ENCODE measurements around the gene FMNL3.
"Not testable (repeated sequence)": the region's sequence is repeated elsewhere in the genome, so short reads cannot be mapped to it uniquely, and the experiment has no call there.

The FMNL3 gene

DNA sequence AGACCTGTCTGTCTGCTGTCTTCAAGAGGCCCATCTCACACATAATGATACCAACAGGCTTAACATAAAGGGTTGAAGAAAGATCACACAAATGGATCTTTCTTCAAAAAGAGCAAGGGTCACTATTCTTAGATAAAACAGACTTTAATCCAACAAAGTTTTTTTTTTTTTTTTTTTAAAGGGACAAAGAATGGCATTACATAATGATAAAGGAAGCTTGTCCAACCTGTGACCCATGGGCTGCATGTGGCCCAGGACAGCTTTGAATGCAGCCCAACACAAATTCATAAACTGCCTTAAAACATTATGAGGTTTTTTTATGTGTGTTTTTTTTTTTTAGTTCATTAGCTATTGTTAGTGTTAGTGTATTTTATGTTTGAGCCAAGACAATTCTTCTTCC is 95.0 kb downstream of the FMNL3 start:
- no peaks in the 10 kb centered on the region for H3K9me3 Mint-ChIP-seq
- DNase-seq (ENCODE audit: low spot score in 2 of 2) (no peak), ATAC-seq (ENCODE audit: low read depth) (no peak)
- H3K4me3 Mint-ChIP-seq, result no peak overlapping the region
- H3K36me3 Mint-ChIP-seq, result no peaks in the 10 kb centered on the region
- no peaks in the 10 kb centered on the region for H3K4me1 Mint-ChIP-seq
- no peak overlapping the region for H3K27ac Mint-ChIP-seq
- peaks cover 4% of the 10 kb centered on the region for H3K27me3 Mint-ChIP-seq

DNA sequence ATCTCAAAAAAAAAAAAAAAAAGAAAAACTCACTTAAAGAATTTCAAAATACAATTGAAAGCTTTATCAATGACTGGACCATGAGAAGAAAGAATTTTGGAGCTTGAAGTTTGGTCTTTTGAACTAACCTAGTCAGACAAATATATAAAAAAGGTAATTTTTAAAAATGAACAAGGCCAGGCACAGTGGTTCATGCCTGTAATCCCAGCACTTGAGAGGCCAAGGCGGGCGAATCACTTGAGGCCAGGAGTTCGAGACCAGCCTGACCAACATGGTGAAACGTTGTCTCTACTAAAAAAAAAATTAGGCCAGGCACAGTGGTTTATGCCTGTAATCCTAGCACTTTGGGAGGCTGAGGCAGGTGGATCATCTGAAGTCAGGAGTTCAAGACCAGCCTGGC is 96.4 kb downstream of the FMNL3 start:
- not testable (repeated sequence) for DNase-seq (ENCODE audit: low spot score in 2 of 2); H3K4me3 Mint-ChIP-seq; H3K27ac Mint-ChIP-seq; H3K9me3 Mint-ChIP-seq; ATAC-seq (ENCODE audit: low read depth); H3K27me3 Mint-ChIP-seq; H3K36me3 Mint-ChIP-seq; H3K4me1 Mint-ChIP-seq

DNA sequence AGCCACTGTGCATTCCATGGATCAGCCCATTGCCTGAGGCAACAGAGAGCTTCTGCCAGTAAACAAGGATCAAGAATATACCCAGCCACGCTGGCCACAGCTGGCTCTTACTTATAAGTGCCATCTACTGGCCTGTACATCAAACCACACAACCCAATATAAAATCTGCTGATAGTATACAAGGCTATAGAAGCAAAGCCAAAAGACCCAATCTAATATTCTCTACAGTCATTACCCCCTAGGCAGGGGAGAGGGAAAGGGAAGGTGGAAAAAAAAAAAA is 97.4 kb downstream of the FMNL3 start:
- Mint-ChIP-seq H3K4me1 (no peaks in the 10 kb centered on the region), H3K27me3 (peaks cover 4% of the 10 kb centered on the region), H3K36me3 (peaks cover 2% of the 10 kb centered on the region), H3K4me3 (no peak overlapping the region), H3K9me3 (no peaks in the 10 kb centered on the region), H3K27ac (no peak overlapping the region)
- DNase-seq (ENCODE audit: low spot score in 2 of 2) (no peak), ATAC-seq (ENCODE audit: low read depth) (no peak)

DNA sequence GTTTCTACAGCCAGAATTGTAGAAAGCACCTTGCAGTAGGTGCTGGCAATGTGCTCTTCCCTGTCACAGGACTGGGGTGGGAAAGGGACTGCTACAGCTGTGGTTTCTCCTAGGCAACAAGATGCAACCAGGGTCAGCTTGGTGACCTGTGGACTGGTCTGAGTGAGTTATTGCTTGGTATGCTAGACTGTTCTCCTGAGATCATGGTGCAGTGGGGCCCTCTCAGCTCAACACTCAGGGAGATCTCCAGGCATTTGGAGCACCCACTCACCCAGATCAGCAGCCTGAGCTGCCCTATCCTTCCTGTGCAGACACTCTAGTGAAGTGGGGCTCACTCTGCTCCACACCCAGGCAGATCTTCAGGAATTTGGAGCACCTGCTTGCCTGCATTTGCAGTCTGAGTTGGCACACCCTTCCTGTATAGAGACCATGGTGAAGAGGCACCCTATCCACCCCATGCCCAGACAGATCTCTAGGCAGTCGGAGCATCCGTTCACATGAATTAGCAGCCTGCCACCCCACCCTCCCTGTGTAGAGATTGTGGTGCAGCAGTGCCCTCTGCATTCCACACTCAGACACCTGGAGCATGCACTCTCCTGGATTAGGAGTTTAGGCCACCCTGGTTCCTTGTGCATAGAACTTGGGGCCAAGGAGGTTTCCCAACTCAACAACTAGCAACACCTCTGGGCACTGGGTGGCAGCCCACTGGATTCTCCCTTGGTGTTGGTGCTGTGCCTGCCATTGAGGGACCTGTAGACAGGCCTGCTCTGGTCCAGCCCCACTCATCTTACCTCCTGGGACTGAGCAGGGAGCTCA is 97.9 kb downstream of the FMNL3 start:
- Mint-ChIP-seq H3K9me3 (no peaks in the 10 kb centered on the region), H3K27me3 (peaks cover 2% of the 10 kb centered on the region), H3K4me3 (no peak overlapping the region), H3K36me3 (peaks cover 2% of the 10 kb centered on the region), H3K4me1 (no peaks in the 10 kb centered on the region), H3K27ac (no peak overlapping the region)
- DNase-seq (ENCODE audit: low spot score in 2 of 2) (no peak), ATAC-seq (ENCODE audit: low read depth) (no peak)

DNA sequence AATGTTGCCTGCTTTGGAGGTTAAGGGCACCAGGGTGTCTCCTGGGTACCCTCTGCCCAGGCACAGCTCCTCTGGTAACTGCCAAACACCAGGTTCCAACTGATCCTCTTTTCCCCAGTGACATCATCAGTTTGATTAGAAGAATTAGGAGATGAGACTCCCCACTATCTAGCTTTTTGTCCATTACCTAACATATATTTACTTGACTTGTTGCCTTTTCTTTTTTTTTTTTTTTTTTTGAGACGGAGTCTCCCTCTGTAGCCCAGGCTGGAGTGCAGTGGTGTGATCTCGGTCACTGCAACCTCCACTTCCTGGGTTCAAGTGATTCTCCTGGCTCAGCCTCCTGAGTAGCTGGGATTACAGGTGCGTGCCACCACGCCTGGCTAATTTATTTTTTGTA is 101.7 kb downstream of the FMNL3 start, which contains the start of gene FAM186B:
Gene FAM186B, minus strand, starts transcription at position 101 of the 400 bp plus-strand sequence. CDS start 162 bp downstream, outside the sequence.
- not testable (repeated sequence) for ATAC-seq (ENCODE audit: low read depth); H3K4me1 Mint-ChIP-seq; DNase-seq (ENCODE audit: low spot score in 2 of 2); H3K9me3 Mint-ChIP-seq; H3K27ac Mint-ChIP-seq; H3K4me3 Mint-ChIP-seq; H3K27me3 Mint-ChIP-seq; H3K36me3 Mint-ChIP-seq

DNA sequence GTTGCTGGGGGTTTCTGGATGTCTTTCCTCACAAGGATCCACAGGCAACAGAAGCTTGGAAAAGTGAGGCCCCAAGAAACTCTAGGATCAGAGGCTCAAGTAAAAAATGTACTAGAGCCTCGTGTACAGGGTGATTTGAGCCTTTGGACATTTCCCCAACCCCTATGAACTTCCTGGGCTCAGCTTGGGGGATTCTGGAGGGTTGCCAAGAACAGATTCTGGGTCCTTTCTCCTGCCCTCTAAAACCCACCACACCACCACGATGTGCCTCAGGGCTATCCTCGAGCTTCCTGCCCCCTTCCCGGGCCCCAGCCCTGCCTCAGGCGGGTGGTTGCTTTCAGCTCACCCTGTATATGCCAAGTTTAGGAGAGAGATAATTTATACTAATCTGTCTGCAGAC is 102.3 kb downstream of the FMNL3 start:
- no peaks in the 10 kb centered on the region for H3K4me1 Mint-ChIP-seq
- ATAC-seq (ENCODE audit: low read depth) (no peak), DNase-seq (ENCODE audit: low spot score in 2 of 2) (no peak)
- no peak overlapping the region for H3K27ac Mint-ChIP-seq
- H3K9me3 Mint-ChIP-seq, result no peaks in the 10 kb centered on the region
- H3K36me3 Mint-ChIP-seq, result peaks cover 2% of the 10 kb centered on the region
- no peak overlapping the region for H3K4me3 Mint-ChIP-seq
- H3K27me3 Mint-ChIP-seq, result no peaks in the 10 kb centered on the region

DNA sequence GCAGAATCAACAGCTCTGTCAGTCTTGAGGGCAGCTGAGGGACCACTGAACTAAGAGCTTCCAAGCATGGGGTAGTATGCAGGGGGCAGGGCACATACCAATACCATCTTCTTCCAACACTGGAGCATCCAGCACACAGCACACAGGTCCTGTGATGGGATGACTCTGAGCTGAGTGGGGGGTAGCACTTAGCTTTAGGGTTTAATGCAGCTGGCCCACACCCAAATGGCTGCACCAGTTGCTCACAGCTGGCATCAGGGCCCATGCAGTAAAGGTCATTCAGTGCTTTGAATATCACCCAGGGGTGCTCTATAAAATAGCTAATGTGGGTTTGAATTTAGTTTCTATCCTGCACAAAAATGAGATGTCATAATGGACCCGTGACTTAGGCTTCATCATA is 103.5 kb downstream of the FMNL3 start:
- Mint-ChIP-seq H3K36me3 (peaks cover 2% of the 10 kb centered on the region), H3K27me3 (no peaks in the 10 kb centered on the region), H3K27ac (no peak overlapping the region), H3K4me1 (no peaks in the 10 kb centered on the region), H3K9me3 (no peaks in the 10 kb centered on the region), H3K4me3 (no peak overlapping the region)
- DNase-seq (ENCODE audit: low spot score in 2 of 2), result no peak
- no peak for ATAC-seq (ENCODE audit: low read depth)

DNA sequence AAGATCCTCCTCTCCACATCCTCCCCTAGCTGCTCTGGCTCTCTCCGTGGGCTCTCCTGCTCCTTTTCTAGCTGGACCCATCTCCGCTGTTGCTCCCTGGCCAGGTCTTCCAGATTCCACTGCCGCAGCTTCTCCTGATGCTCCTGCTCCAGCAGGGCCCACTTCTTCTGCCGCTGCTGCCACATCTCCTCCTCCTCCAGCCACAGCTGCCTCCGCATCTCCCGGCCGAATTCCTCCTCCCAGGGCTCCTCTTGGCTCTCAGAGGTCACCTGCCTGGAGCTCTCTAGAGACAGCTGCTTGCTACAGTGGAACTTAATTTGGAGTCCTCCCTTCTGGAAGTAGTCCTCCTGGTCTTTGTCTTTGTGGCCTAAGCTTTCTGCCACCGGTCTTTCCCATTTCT is 107.2 kb downstream of the FMNL3 start:
- ATAC-seq (ENCODE audit: low read depth) (no peak), DNase-seq (ENCODE audit: low spot score in 2 of 2) (no peak)
- H3K36me3 Mint-ChIP-seq, result no peaks in the 10 kb centered on the region
- H3K27me3 Mint-ChIP-seq, result no peaks in the 10 kb centered on the region
- H3K4me1 Mint-ChIP-seq, result no peaks in the 10 kb centered on the region
- H3K9me3 Mint-ChIP-seq, result no peaks in the 10 kb centered on the region
- H3K4me3 Mint-ChIP-seq, result no peak overlapping the region
- no peak overlapping the region for H3K27ac Mint-ChIP-seq

DNA sequence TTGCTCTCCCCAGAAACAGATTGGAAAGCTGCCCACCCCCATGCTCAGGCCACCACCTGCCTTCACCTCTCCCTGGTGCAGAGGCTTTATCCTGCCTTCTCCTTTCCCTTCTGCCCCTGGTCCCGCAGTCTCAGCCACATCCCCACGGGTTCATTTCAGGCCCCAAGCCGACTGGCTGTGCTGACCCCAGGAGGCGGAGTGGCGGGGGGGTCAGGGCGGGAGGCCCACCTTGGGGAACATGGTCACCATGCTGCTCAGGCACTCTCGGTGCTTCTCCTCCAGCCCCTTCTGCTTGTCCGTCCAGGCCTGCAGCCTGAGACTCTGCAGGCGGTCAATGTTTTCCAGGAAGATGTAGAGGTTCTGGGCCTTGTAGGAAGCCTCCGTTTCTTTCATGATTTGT is 108.7 kb downstream of the FMNL3 start:
- no peak for ATAC-seq (ENCODE audit: low read depth)
- no peaks in the 10 kb centered on the region for H3K4me1 Mint-ChIP-seq
- H3K4me3 Mint-ChIP-seq, result no peak overlapping the region
- DNase-seq (ENCODE audit: low spot score in 2 of 2), result no peak
- no peaks in the 10 kb centered on the region for H3K36me3 Mint-ChIP-seq
- no peaks in the 10 kb centered on the region for H3K27me3 Mint-ChIP-seq
- H3K27ac Mint-ChIP-seq, result peak overlapping the region; percentile 49
- H3K9me3 Mint-ChIP-seq, result no peaks in the 10 kb centered on the region

DNA sequence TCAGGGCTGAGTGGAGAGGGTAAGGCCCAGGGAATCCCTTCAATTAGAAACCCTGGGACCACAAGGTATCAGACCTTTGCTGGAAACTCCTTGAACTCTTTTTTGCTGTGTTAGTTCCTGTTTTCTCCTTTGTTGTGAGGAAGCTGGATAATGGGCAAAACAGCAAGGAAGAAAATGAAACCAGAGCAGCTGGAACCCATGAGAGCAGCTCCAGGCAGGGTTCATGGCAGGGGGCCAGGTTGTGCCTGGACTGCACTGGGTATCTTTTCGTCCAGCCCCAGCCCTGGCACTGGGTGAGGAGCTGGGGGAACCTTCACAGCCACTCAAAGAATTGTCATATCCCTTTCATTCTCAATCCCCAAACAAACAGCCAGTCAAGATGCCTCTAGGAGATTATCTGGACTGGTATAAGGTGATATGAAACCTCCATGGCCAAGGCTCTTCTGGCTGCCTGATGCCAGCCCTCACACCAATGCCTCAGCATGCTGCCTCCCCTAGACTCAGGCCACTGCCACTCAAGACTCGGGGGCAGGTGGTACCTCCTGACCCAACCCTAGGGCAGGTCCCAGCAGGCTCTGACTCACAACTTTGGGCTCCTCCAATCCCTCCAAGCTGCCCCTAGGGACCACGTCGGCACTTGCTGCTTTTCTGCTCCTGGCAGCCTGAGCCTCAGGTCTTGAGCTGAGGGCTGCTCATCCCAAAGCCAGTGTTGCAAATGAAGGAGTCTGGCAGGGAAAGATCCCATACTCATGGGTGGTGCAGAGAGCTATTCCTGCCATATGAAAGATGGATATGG is 118.3 kb downstream of the FMNL3 start:
- no peak for ATAC-seq (ENCODE audit: low read depth)
- Mint-ChIP-seq H3K27me3 (no peaks in the 10 kb centered on the region), H3K4me1 (peaks cover 2% of the 10 kb centered on the region), H3K9me3 (peaks cover 9% of the 10 kb centered on the region), H3K4me3 (no peak overlapping the region), H3K36me3 (peaks cover 21% of the 10 kb centered on the region), H3K27ac (no peak overlapping the region)
- DNase-seq (ENCODE audit: low spot score in 2 of 2), result no peak

DNA sequence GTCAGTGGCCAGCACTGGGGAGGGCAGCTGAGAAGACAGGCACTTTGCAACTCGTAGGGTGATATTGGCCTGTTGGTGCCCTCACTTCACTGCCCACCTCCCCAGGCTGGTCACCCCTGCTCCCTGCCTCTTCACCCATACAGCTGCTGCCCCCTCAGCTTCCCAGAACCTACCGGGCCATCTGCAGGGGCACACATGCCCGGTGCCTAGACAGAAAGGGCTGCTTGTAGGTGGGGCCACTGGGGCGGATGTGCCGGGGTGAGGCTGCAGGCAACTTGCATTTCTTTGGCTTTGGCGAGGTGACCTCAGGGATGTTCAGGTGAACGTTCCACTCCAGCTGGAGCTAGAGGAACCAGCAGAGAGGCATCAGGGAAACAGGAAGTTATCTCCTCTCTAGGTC is 118.9 kb downstream of the FMNL3 start:
- H3K4me1 Mint-ChIP-seq, result peaks cover 2% of the 10 kb centered on the region
- peaks cover 22% of the 10 kb centered on the region for H3K36me3 Mint-ChIP-seq
- peaks cover 9% of the 10 kb centered on the region for H3K9me3 Mint-ChIP-seq
- DNase-seq (ENCODE audit: low spot score in 2 of 2) (no peak), ATAC-seq (ENCODE audit: low read depth) (no peak)
- no peaks in the 10 kb centered on the region for H3K27me3 Mint-ChIP-seq
- no peak overlapping the region for H3K27ac Mint-ChIP-seq
- no peak overlapping the region for H3K4me3 Mint-ChIP-seq

DNA sequence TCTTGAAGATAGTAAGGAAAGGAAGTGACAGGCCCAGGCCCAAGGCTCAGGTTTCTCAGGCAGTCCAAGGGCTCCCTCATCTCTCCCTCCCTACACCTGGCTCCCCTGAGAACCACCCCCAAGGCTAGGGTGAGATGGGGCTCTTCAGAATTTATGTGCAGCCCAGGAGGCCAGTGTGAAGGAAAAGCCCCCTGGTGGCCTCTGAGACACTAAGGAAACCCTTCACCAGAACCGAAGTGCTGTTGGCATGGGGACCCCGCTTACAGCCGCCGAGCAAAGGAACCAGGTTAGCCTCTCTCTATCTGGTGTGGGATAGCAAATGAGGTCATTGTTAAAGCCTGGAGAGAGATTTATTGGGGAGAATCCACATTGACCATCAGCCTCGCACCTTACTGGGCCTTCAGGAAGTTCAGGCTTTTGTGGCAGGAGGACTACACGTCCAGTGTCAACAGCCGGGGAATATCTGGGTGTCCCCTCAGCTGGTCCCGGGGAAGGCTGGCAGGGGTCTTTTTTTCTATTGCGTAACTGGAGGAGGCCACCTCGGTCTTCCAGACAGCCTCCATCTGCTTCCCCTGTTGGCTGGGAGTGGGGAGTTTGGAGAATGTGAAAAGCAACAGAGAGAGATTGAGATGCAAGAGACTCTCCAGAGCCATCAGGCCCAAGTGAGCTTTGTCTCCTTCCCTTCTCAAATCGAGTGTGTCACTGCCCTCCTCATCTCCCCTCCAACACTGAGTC is 119.9 kb downstream of the FMNL3 start:
- H3K4me3 Mint-ChIP-seq, result no peak overlapping the region
- H3K36me3 Mint-ChIP-seq, result peaks cover 24% of the 10 kb centered on the region
- ATAC-seq (ENCODE audit: low read depth), result no peak
- H3K27ac Mint-ChIP-seq, result no peak overlapping the region
- peaks cover 3% of the 10 kb centered on the region for H3K4me1 Mint-ChIP-seq
- no peaks in the 10 kb centered on the region for H3K27me3 Mint-ChIP-seq
- peaks cover 9% of the 10 kb centered on the region for H3K9me3 Mint-ChIP-seq
- DNase-seq (ENCODE audit: low spot score in 2 of 2), result no peak

All from memory B cell (primary cell).